Frontal cortex (tissue), 4 donors: ENCODE results near the gene HAL. TPM values are rescaled to one million over a fixed set of nuclear protein-coding genes. Genes with fewer than 3 reads are reported as not detected.
"Not testable (repeated sequence)": the region's sequence is repeated elsewhere in the genome, so short reads cannot be mapped to it uniquely, and the experiment has no call there.

Experiments used
- DNase-seq, 2 donors: peaks; one replicate each; pipeline ENCODE4 v3.0.0; 2012; ENCODE audit warnings: low spot score in 2 of 2
- FAIRE-seq: peaks from 2 replicates; lab custom pipeline; 2012; peaks lifted over from hg19 to GRCh38; lab: Jason Lieb, UNC
- total RNA-seq: library from RNA; depleted of rRNA; stranded (reverse); fragments of >200 nt; gene quantifications from one replicate; pipeline ENCODE4 v1.2.3, GENCODE V29; 2014
- donor health status: control.
- donor health status: control.
- donor health status: control.

The HAL gene
- total RNA-seq, 1 donor from 2014 or later = not detected

- DNase-seq = no peak
- no peak for FAIRE-seq
Measured at GRCh38 chr12:95980437-95980836, 15.7 kb downstream of the HAL start.

- no peak for DNase-seq
- no peak for FAIRE-seq
Measured at GRCh38 chr12:95978774-95979173, 17.4 kb downstream of the HAL start.

DNA sequence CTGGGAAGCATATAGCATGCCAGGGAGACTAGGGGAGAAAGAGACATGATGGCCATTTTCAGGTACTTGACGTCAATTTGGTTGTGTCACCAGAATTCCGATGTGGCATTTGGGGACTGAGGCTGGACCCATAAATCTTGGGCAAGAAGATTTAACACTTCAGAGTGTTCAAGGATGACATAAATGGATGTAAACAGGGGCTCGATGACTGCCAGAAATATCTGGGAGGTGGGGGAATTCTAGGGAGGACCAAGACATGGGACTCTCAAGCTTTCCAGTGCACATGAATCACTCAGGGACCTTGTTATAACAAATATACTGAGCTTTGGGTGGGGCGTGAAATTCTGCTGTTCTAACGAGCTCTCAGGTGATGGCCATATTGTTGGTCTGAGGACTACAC lies 17.8 kb downstream of the HAL start:
- DNase-seq (no peak), FAIRE-seq (no peak)

DNA sequence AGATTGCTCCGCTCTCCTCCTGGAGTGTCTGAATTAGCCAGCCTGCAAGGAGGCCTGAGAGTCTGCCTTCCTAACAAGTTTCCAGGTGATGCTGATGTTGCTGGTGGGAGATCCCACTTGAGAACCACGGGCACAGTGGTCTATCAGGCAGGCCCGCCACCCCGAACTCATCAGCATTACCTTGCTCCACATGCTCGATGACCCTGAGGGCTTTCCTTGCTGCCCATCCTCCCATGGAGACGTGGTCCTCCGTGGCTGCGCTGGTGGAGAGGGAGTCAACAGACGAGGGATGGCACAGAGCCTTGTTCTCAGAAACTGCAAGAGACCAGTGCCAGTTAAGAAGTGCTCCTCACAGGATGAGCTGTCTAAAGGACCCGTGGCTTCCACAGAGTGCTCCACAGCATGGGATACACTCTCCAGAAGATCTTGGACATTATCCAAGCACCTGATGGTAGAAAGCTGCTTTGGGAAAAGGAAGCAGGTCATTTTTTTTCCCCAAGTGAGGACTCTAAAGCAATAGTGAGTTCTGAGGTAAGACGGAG lies 18.3 kb downstream of the HAL start:
- no peak for DNase-seq
- FAIRE-seq = no peak

DNA sequence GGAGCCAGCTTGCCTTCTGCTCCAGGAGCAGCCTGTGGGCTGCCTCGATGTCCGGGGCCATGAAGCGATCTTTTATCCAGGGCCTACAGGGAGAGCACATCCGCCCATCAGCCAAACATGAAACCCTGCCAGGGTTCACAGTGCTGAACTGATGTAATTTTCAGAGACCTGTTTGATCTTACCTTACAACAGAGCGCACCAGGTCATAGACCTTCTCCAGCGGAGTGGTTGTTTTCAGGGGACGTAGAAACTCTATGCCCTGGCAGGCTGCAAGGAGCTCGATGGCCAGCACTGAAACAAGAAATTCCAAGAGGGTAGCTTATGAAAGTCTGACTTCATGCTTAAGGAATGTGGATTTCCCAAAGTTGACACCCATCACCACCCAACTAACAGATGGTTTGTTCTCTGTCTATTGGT lies 19.7 kb downstream of the HAL start:
- no peak for DNase-seq
- FAIRE-seq = no peak

DNA sequence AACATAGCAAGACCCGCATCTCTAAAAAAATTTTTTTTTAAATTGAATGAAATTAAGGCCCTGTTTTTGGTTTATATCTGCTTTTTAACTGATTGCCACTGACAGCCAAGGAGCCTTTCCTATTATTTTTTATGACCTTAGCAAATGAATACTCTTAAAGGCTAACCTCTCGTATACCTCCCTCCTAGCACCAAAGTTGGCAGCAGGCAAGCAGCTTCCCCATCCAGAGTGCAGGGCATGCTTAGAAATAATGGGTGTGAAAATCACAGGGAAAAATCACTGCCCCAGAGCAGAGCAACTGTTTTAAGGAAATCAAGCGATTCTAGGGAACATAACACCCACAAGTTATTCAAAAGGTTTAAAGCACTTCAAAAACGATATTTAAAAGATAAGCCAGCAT lies 20.7 kb downstream of the HAL start:
- DNase-seq = no peak
- no peak for FAIRE-seq

DNA sequence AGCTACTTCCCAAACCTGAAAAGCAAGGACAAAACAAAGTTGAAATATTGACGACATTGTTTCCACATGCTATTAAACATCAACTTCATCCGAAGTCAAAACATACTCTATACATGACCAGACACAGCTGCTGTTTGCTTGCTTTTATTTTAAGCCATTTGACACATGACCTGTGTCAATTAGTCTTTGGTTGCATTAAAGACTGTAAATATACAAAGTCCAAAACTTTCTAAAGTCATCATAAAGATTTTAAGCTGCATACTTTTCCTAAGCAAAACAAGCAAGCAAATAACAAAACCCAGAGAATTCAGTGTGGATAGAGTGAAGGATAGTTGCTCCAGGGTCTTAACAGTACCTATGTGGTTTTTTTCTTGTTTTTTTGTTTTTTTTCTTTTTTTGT lies 21.8 kb downstream of the HAL start:
- FAIRE-seq (no peak), DNase-seq (no peak)

GRCh38 chr12:95972832-95973456 lies 23.2 kb downstream of the HAL start:
- no peak for FAIRE-seq
- DNase-seq = no peak

- DNase-seq (no peak), FAIRE-seq (no peak)
Measured at GRCh38 chr12:95970905-95971304, 25.2 kb downstream of the HAL start.

GRCh38 chr12:95969116-95969515 lies 27.0 kb downstream of the HAL start:
- FAIRE-seq, DNase-seq: not testable (repeated sequence)

- DNase-seq (no peak), FAIRE-seq (no peak)
Measured at GRCh38 chr12:95967301-95967700, 28.8 kb downstream of the HAL start.

- no peak for FAIRE-seq
- no peak for DNase-seq
Measured at GRCh38 chr12:95966287-95966870, 29.8 kb downstream of the HAL start.

DNA sequence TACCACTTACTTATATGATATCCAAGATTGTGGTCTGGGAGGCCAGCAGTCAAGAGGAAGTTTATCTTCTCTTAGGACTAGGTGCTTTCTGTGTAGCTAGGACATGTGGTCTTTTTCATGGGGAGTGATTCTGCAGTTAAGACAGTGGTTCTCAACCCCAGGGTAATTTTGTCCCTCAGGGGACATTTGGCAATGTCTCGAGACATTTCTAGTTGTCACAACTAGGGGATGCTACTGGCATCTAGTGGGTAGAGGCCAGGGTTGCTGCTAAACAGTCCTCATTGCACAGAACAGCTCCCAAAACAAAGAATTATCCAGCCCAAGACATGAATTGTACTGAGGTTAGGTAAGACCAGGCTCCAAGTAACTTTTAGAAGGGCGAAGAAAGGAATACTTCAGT lies 33.0 kb downstream of the HAL start:
- DNase-seq = no peak
- no peak for FAIRE-seq

DNA sequence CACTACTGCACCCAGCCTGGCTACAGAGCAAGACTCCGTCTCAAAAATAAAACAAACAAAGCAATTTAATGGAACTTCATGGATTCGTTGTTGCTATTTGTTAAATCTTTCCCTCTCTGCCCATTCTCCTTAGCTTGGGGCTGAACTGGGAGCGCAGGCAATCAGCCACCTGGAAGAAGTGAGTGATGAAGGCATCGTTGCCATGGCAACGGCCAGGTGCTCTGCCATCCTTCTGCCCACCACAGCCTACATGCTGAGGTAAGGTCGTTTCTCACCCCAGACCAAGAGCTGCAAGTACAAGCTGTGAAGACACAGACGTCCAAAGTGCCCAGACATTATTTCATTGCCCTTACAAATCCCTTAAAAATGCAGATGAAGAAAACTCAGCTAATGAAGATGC lies 33.9 kb downstream of the HAL start:
- FAIRE-seq = no peak

GRCh38 chr12:95960241-95960640 lies 35.9 kb downstream of the HAL start:
- DNase-seq = no peak
- no peak for FAIRE-seq

More for the DNA sequence above, 33.9 kb downstream of the HAL start:
- no peak for DNase-seq

DNA sequence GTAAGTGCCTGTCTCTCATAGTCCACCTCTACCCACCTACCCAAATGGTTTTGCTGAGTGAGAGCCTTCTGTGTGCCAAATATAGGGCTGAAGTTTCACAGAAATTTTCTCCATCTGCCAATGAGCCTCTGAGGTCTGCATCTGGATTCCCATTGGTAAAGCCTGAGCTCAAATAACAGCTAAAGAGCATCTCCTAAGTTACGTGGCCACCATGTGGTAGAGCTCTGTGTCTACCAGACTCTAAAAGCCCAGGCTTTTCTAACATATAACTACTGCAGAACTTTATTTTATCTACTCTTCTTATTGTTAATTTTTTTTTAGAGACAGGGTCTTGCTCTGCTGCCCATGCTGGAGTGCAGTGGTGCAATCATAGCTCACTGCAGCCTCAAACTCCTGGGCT lies 37.0 kb downstream of the HAL start:
- DNase-seq (no peak), FAIRE-seq (no peak)

- FAIRE-seq = no peak
- DNase-seq = no peak
Measured at GRCh38 chr12:95956557-95957145, 39.5 kb downstream of the HAL start.

DNA sequence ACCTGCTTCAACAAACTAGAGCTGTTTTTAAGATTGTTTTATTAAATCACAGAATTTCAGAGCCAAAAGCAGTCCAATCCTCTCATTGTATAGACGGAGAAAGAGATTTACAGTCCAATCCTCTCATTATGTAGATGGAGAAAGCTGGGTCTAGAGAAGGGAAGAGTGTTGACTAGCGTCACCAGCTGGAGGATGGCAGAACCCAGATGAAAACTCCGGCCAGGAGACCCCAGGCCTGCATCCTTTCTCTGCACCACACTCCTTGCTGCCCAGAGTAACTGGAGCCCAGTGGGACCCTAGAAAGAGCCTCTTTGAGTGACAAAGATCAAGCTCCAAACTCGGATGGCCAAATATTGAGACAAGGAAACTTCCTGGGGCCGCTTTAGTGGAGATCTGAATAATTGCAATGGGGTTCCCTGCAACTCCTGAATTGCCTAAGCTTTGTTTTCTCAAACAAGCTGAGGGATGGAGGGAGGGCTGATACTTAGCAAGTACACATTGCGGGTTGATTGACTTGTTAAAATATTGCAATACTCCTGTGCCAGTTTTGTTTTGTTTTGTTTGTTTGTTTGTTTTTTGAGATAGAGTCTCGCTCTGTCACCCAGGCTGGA lies 40.5 kb downstream of the HAL start:
- FAIRE-seq (no peak), DNase-seq (no peak)

DNA sequence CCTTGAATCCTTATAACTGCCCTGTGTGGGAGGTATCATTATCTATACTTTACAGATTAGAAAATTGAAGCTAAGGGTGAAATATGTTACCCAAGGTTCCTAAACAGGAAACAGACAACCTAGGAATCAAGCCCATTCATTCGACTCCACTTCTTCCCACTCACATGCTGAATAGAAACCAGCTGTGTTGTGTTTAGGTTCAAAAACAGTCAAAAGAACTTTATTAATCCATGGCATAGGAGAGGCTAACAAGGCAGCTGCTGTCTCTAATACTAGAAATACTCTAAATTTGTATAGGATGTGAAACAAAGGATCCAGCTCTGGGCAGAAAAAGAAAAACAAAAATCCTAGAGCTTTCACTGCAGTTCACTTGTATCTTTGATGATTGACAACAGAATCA lies 43.1 kb downstream of the HAL start:
- no peak for FAIRE-seq
- no peak for DNase-seq

DNA sequence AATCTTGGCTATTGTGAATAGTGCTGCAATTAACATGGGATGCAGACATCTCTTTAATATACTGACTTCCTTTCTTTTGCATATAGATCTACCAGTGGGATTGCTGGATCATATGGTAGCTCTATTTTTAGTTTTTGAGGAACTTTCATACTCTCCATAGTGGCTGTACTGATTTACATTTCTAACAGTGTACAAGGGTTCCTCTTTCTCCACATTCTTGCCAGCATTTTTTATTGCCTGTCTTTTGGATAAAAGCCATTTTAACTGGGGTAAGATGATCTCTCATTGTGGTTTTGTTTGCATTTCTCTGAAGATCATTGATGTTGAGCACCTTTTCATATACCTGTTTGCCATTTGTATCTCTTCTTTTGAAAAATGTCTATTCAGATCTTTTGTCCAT lies 44.6 kb downstream of the HAL start:
- DNase-seq = no peak
- FAIRE-seq = no peak
